Ishikawa (cell line): Measurements from ENCODE around the gene BCO1.

Experiments used
- CEBPB ChIP-seq: IDR thresholded peaks from 2 replicates; pipeline ENCODE4 v1.6.1; 2012
- CREB1 ChIP-seq: IDR thresholded peaks from 2 replicates; pipeline ENCODE4 v1.6.1; 2012; ENCODE audit warnings: low read depth
- EGR1 ChIP-seq: IDR thresholded peaks from 2 replicates; pipeline ENCODE4 v1.6.1; 2012
- EP300 ChIP-seq: IDR thresholded peaks from 2 replicates; pipeline ENCODE4 v1.6.1; 2012; ENCODE audit warnings: borderline replicate concordance
- FOXM1 ChIP-seq: IDR thresholded peaks from 2 replicates; pipeline ENCODE4 v1.6.1; 2012; ENCODE audit warnings: low read depth, borderline replicate concordance
- MAX ChIP-seq: IDR thresholded peaks from 2 replicates; pipeline ENCODE4 v1.6.1; 2012
- NFIC ChIP-seq: IDR thresholded peaks from 2 replicates; pipeline ENCODE4 v1.6.1; 2012
- RAD21 ChIP-seq: IDR thresholded peaks from 2 replicates; pipeline ENCODE4 v1.6.1; 2012; ENCODE audit warnings: low read depth
- REST ChIP-seq: IDR thresholded peaks from 2 replicates; pipeline ENCODE4 v1.6.1; 2012; ENCODE audit warnings: low read depth, mild to moderate bottlenecking
- TAF1 ChIP-seq: IDR thresholded peaks from 2 replicates; pipeline ENCODE4 v1.6.1; 2012; ENCODE audit warnings: low read depth, mild to moderate bottlenecking
- TCF12 ChIP-seq: IDR thresholded peaks from 2 replicates; pipeline ENCODE4 v1.6.1; 2012; ENCODE audit warnings: low read depth
- TEAD4 ChIP-seq: IDR thresholded peaks from 2 replicates; pipeline ENCODE4 v1.6.1; 2012
- USF1 ChIP-seq: IDR thresholded peaks from 2 replicates; pipeline ENCODE4 v1.6.1; 2012
- YY1 ChIP-seq: IDR thresholded peaks from 2 replicates; pipeline ENCODE4 v1.6.1; 2012; ENCODE audit warnings: low read depth
- ZBTB7A ChIP-seq: IDR thresholded peaks from 2 replicates; pipeline ENCODE4 v1.6.1; 2012; ENCODE audit warnings: low read depth

The BCO1 gene

GRCh38 chr16:81268509-81268908 lies 30.0 kb downstream of the BCO1 start:
- no peak for TF ChIP-seq REST
- TF ChIP-seq CREB1 = no peak
- no peak for TF ChIP-seq EGR1
- TF ChIP-seq ZBTB7A = no peak
- no peak for TF ChIP-seq YY1
- TF ChIP-seq FOXM1 = no peak
- TF ChIP-seq NFIC = no peak
- no peak for TF ChIP-seq MAX
- no peak for TF ChIP-seq CEBPB
- no peak for TF ChIP-seq TEAD4
- no peak for TF ChIP-seq USF1
- TF ChIP-seq EP300 = no peak

- no peak for TF ChIP-seq NFIC
- no peak for TF ChIP-seq EP300
- no peak for TF ChIP-seq YY1
- no peak for TF ChIP-seq CEBPB
- no peak for TF ChIP-seq ZBTB7A
- no peak for TF ChIP-seq TCF12
- TF ChIP-seq CREB1 = no peak
- no peak for TF ChIP-seq USF1
- no peak for TF ChIP-seq TAF1
- TF ChIP-seq REST = no peak
- TF ChIP-seq FOXM1 = no peak
- TF ChIP-seq RAD21 = no peak
- TF ChIP-seq EGR1 = no peak
- TF ChIP-seq TEAD4 = no peak
- no peak for TF ChIP-seq MAX
These were observed 34.9 kb downstream of the BCO1 start for GRCh38 chr16:81273223-81273950.

- TF ChIP-seq TAF1 (no peak), FOXM1 (no peak), NFIC (no peak), TCF12 (no peak), CREB1 (no peak), ZBTB7A (no peak), MAX (no peak), TEAD4 (no peak), CEBPB (no peak), YY1 (no peak), REST (no peak), EP300 (no peak), EGR1 (no peak), RAD21 (no peak), USF1 (no peak)
These were observed 36.6 kb downstream of the BCO1 start for GRCh38 chr16:81275064-81275532.
